Subcutaneous adipose tissue (tissue), 4 donors: Measurements from ENCODE around the gene ADAM17. TPM values are rescaled to one million over a fixed set of nuclear protein-coding genes. Genes with fewer than 3 reads are reported as not detected.

Experiments
- CTCF ChIP-seq: fragments of 450-650 bp; IDR thresholded peaks from one replicate; pipeline ENCODE4 v1.5.1; 2016; ENCODE audit warnings: low read depth, mild to moderate bottlenecking, control low read depth, antibody characterized with exemption, moderate library complexity
- total RNA-seq, 4 donors: library from RNA; depleted of rRNA; stranded (reverse); fragments of >200 nt; gene quantifications; one replicate each; pipeline ENCODE4 v1.1.0, GENCODE V29; 2016

Gene ADAM17
- total RNA-seq, 4 donors from 2014 or later: 20.7 to 58.0 (median 37.7) TPM

DNA sequence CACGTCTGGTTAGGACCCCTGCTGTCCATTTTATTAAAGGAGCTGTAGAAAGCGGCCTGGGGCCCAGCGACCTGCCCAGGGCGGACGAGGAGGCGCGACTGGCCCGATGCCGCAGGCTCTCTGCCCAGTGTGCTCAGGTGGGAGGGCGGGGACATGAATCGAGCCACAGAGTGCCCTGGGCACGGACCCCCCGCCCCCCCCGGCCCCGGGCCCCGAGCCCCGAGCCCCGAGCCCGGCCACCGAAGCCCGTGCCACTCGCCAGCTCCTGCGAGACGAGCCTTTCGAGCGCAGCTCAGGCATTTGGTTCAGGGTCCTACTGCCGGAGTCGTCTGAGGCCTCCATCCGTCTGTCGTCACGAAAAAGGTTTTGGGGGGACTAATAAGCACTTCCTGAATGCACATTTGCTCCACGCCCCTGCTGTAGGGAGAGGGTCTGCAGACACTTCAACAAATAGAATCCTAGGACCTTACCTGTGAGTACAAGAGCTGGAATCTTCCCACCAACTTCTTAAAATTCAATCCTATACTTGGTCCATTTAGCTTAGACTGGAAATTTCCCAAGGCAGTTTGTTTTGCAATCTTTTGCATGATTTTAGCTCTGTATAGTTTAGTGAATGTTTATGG, 602 bp upstream of the ADAM17 start:
- no peak for TF ChIP-seq CTCF

DNA sequence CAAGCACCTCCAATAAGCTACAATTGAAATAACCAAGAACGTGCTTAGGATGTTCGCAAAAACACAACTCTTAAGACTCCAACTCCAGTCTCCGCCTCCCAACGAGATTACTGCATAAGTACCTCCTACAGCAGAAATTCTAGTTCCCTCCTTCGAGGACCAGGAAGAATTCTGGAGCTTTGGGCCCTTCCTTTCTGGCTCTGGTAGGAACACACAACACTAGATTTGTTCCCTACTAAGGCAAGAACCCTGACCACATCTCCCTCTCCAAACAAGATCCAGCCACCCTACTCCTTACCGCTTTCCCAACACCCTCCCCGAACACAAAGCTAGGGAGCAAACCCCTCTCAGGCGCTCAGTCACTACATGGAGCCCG, 721 bp downstream of the ADAM17 start:
- TF ChIP-seq CTCF: no peak

GRCh38 chr2:9552219-9553178, 3.1 kb downstream of the ADAM17 start:
- TF ChIP-seq CTCF: no peak

- no peak for TF ChIP-seq CTCF
Measured at GRCh38 chr2:9549420-9549819, 6.2 kb downstream of the ADAM17 start.

DNA sequence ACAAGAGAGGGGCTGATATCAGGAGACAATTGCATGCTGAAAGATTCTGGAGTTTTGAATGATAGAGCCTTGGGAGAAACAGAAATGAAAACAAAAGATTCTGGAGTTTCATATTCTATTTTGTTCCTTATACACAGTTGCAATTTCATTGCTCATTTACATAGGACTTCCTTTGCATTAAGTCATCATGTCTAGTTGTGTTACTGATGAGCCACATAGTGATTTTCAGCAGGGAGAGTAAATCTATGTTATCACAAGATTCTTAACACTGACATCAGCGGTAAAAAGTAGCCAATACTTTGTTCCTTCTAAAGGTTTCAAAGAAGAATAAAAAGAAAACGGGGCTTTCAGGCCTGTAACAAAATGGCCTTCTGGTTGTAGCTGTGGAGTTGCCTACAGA, 7.1 kb downstream of the ADAM17 start:
- no peak for TF ChIP-seq CTCF

DNA sequence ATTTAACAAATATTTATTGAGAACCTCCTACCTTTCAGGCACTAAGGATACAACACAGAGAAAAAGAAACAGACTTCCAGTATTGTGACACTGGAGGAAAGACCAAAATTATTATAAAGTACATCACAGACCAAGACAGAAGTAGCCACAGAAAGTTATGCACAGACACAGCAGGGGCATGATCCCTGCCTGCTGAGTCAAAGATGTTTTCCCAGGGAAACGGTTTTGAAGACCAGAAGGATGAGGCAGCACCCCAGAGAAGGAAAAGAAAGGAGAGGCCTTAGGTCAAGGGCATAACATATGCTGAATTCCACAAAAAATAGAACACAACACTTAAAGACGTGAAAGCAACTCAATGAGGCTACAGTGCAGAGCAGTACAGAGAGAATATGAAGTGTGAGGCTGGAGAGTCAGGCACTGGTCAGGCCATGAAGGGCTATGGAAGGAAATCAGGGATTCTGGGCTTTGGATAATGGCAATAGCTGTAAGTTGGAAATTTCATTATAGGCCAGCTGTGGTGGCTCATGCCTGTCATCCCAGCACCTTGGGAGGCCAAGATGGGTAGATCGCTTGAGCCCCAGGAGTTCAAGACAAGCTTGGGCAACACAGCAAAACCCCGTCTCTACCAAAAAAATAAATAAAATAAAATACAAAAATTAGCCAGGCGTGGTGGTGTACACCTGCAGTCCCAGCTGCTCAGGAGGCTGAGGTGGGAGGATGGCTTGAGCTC, 8.2 kb downstream of the ADAM17 start:
- TF ChIP-seq CTCF: no peak

DNA sequence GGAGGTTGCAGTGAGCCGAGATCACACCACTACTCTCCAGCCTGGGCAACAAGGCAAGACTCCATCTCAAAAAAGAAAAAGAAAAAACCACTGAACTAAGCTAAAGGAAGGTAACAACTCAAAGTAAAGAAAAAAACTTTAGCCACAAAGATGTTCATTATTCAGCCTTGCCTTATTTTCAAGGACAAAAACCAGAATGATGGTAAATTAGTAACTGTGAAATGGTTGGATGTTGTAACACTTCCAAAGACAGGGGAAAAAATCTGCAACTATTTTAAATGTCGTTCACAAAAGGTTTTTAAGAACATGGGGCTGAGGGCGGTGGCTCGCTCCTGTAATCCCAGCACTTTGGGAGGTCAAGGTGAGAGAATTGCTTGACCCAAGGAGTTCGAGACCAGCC, 10.1 kb downstream of the ADAM17 start:
- no peak for TF ChIP-seq CTCF
